ENCODE measurements around the gene AKT1.

AKT1 gene

DNA sequence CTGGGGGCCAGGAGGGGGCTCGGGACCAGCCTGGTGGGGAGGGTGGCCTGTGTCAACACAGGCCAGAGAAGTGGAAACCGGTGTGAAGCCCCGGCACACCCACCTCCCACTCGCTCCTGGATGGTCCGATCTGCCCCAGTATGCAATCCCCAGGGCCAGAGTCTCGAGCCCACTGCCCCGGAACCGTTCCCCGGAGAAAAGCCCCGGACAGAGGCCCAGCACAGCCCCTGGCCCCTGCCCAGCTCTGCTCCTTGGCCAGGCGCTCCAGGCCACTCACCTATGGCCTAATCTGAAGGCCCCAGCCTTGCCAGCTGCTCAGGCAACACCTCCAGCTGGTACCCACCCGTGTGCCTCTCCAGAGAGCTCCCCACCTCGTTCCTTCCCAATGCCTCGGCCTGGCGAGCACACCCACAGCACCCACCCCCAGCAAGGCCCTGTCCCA lies 17.7 kb downstream of the AKT1 start:
- no peak for FAIRE-seq
- TF ChIP-seq, protein P1, sequence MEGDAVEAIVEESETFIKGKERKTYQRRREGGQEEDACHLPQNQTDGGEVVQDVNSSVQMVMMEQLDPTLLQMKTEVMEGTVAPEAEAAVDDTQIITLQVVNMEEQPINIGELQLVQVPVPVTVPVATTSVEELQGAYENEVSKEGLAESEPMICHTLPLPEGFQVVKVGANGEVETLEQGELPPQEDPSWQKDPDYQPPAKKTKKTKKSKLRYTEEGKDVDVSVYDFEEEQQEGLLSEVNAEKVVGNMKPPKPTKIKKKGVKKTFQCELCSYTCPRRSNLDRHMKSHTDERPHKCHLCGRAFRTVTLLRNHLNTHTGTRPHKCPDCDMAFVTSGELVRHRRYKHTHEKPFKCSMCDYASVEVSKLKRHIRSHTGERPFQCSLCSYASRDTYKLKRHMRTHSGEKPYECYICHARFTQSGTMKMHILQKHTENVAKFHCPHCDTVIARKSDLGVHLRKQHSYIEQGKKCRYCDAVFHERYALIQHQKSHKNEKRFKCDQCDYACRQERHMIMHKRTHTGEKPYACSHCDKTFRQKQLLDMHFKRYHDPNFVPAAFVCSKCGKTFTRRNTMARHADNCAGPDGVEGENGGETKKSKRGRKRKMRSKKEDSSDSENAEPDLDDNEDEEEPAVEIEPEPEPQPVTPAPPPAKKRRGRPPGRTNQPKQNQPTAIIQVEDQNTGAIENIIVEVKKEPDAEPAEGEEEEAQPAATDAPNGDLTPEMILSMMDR (IDR thresholded peaks at IDR 0.05; ENCODE audit: insufficient read depth, missing control alignments) = no peak
- DNase-seq (ENCODE audit: insufficient read length, low spot score) = no peak

DNA sequence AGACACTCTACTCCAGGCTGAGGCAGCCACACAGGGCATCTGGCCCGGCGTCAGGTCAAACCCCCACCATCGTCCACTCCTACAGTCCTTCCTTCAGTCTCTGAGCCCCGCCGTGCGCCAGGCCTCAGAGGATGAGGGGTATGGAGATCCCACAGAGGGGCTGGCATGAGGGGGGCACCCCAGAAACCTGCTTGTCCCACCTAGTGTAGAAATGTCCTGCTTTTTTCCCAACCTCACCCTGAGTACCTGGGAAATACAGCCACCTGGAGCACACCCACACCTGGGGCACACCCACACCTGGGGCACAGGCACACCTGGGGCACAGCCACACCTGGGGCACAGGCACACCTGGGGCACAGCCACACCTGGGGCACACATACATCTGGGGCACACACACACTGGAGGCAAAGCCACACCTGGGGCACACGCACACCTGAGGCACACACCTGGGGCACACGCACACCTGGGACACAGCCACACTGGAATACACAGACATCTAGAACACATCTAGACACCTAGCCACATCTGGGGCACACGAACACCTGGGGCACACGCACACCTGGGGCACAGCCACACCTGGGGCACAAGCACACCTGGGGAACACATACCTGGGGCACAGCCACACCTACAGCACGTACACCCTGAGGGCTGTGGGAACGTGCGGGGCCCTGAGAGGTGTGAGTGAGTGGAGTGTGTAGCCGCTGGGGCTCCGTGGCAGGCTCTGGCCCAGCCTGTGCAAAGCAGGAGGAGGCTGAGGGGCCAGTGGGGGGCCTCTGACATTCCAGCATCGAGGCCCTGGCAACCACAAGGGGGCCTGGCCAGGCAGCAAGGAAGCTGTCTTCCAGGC lies 18.4 kb downstream of the AKT1 start:
- DNase-seq (ENCODE audit: insufficient read length, low spot score) (no peak), FAIRE-seq (no peak)
- TF ChIP-seq, protein P1 (IDR thresholded peaks at IDR 0.05; ENCODE audit: insufficient read depth, missing control alignments) = no peak

- FAIRE-seq (no peak), DNase-seq (ENCODE audit: insufficient read length, low spot score) (no peak)
- TF ChIP-seq, protein P1 (IDR thresholded peaks at IDR 0.05; ENCODE audit: insufficient read depth, missing control alignments) = no peak
Observed at GRCh38 chr14:104776481-104776880, 19.1 kb downstream of the AKT1 start.

DNA sequence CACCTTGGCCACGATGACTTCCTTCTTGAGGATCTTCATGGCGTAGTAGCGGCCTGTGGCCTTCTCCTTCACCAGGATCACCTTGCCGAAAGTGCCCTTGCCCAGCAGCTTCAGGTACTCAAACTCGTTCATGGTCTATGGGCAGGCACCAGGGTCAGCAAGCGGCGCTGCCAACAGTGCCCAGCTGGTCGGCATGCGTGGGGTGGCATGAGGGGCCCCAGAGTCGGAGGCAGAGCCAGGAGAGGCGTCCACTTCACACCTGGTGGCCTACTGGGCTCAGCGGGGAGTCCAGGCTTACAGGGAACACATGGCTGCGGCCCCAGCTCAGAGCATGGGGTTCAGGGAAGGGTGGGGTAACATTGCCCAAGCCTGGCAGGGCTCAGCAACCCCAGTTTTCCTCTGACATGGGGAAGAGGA lies 20.5 kb downstream of the AKT1 start:
- TF ChIP-seq, protein P1 (IDR thresholded peaks at IDR 0.05; ENCODE audit: insufficient read depth, missing control alignments) = no peak
- FAIRE-seq (no peak), DNase-seq (ENCODE audit: insufficient read length, low spot score) (no peak)

DNA sequence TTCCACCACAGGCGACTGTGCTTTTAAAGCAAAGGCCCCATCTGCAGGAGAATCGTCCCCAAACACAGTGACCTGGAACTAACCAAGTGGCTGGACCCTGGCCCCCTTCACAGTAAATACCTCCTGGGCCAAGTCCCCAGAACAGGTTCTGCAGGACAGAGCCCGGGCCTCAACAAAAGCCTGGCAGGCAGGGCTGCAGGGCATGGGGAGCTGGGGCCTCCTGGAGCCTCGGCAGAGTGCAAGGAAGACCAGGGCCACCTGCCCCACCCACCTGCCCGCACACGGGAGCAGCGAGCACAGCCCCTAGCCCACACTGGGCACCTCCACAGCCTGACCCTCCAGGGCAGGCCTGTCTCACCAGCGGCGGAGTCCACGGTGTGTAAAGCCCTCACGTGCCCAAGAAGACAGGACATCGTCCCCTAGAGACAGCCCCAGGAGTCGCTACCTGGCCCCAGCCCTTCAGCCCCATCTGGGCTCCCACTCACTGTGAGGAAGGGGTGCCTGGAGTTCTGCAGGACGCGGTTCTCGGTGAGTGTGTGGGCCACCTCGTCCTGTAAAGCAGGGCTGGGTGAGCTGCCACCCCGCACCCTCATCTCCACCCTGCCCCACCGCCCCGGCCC lies 21.0 kb downstream of the AKT1 start:
- DNase-seq (ENCODE audit: insufficient read length, low spot score) = no peak
- TF ChIP-seq, protein P1 (IDR thresholded peaks at IDR 0.05; ENCODE audit: insufficient read depth, missing control alignments) = no peak
- FAIRE-seq = no peak

- DNase-seq (ENCODE audit: insufficient read length, low spot score) (no peak), FAIRE-seq (no peak)
- TF ChIP-seq, protein P1 (IDR thresholded peaks at IDR 0.05; ENCODE audit: insufficient read depth, missing control alignments) = no peak
Observed at GRCh38 chr14:104773505-104774452, 21.8 kb downstream of the AKT1 start.

Measured in D721Med (cell line).